ENCODE data around the gene PNPLA8.
"Not testable (repeated sequence)": the region's sequence is repeated elsewhere in the genome, so short reads cannot be mapped to it uniquely, and the experiment has no call there.

Gene PNPLA8, protein sequence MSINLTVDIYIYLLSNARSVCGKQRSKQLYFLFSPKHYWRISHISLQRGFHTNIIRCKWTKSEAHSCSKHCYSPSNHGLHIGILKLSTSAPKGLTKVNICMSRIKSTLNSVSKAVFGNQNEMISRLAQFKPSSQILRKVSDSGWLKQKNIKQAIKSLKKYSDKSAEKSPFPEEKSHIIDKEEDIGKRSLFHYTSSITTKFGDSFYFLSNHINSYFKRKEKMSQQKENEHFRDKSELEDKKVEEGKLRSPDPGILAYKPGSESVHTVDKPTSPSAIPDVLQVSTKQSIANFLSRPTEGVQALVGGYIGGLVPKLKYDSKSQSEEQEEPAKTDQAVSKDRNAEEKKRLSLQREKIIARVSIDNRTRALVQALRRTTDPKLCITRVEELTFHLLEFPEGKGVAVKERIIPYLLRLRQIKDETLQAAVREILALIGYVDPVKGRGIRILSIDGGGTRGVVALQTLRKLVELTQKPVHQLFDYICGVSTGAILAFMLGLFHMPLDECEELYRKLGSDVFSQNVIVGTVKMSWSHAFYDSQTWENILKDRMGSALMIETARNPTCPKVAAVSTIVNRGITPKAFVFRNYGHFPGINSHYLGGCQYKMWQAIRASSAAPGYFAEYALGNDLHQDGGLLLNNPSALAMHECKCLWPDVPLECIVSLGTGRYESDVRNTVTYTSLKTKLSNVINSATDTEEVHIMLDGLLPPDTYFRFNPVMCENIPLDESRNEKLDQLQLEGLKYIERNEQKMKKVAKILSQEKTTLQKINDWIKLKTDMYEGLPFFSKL

DNA sequence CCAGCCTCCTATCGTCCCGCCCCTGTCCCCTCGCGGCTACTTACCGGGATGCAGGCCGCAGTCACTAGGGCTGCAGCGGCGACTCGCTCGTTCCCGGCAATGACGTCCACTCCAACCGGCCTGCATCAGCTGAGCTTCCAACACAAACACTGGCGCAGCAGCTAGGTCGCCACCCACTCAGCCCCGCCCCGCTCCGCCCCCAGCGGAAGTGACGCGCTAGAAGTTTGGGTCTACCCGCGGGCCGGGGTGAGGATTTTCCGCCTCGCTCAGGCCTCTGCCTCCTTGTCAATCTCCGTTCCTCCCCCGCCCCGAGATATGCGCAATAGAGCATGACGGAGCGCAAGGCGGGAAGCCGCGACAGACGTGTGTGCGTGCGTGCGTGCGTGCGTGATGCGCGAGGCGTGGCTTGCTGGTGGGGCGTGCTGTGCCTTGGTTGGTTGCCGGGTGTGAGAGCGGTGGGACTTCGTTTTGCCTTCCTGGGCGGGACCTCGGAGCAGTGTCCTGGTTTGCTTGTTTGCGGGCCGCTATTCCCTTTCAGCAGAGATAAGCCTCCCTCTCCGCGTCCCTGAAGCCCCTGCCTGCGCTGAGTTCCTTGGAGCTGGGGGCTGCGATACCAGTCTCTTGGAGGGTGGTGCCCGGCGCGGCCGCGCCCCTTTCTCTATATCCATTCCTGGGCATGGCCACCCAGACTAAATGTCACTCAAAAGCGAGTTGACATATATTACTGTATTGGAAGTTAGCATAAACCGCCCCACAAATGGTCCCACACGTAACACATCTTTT lies at the start of gene PNPLA8:
PNPLA8 (minus strand) TSS at position 151 of the 783 bp plus-strand sequence. CDS start 10,644 bp downstream, outside the sequence.
- peak; percentile 99 for DNase-seq

DNA sequence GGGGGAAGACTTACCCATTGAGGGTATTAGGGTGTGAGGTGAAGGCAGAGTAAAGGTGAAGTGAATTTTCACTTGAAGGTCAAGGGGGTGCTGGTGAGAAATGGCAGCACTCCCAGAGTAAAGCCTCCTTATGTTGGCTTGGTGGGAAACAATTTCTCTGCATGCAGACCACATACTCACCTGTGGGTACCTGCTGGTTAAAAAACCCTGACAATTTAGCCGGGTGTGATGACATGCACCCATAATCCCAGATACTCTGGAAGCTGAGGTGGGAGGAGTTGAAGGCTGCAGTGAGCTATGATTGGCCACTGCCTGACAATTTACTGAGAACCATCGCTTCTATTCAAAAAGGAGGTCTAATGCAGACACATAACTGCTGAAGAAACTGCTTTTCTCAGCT lies 49.2 kb upstream of the PNPLA8 start:
- no peak for DNase-seq

DNA sequence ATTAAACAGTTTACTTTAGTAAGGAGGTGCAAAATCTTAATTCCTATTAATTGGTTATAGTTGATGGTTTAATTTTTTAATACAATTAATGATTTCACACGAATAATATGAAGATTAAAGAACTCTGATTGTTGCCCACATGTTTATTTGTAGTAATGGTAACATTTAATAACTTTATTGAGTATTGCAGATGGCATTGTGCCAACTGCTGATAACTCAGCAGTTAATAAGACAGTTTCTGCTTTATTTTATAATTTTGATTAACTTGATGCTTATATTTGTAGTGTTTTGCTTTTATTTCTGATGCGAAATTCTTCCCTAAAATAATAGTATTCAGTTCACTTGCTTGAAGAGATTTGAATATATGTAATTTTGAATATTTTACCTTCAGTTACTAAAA lies 46.5 kb upstream of the PNPLA8 start:
- no peak for DNase-seq

DNA sequence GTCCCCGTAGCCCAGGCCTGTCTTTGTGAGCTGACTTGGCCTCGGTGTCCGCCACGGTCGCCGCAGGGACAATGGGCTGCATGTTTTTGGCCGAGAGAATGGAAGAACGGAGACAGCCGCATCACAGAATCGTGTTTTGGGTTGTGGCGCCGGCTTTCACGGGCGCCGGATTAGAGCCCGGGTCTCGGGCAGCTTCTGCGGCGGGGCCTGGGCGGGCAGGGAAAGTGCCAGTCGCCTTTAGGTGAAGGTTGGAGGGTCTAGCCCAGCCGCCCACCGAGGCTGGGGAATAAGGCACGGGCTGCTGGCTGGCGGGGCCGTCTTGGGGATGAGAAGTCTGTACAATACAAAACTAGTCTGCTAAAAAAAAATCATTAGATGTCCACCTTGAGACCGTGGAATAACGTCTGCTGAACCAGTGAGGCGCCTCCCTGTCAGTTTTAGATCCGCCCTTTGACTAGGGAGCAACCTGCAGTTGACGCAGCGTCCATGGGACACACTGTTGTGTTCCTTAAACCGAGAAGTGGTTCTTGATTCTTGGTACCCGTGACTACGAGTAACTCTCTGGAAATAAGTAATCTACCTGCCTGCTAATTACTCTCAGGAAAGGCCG lies 44.3 kb upstream of the PNPLA8 start:
- DNase-seq = peak; percentile 60

DNA sequence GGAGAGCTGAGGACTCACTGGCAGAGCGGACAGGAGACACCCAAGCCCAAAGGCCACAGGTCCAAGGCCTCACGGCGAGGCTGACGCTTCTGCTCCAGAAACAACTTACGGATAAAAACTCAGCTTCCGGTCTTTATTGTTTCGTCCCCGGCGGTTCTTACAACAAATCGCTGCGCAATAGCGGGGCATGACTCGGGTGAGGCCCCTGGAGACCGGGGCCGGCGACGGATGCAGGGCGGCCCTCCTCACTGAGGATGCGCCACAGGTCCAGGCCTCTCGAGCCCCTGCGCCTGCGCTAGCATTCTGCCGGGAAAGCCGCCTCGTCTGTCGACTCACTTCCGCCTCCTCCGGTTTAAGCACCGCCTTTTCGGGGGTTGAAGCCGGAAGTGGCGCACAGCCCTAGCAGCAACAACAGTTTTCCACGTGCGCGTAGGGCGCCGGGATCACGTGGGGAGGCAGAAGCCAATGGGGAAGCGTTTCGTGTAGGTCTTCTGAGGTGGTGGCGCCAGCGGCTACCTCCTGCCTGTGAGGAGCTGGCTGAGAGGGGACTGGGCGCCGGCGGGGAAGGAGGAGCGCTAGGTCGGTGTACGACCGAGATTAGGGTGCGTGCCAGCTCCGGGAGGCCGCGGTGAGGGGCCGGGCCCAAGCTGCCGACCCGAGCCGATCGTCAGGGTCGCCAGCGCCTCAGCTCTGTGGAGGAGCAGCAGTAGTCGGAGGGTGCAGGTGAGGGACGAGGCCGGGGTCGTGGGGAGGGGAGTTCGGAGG lies 43.6 kb upstream of the PNPLA8 start, which contains the start of the genes DNAJB9 and THAP5:
DNAJB9 (plus strand) TSS at position 494 of the 765 bp plus-strand sequence. CDS start 1,853 bp downstream, outside the sequence.
THAP5 (minus strand) TSS at position 326 of the 765 bp plus-strand sequence; CDS start at position 189, 137 bp downstream.
- peak; percentile 99 for DNase-seq

DNA sequence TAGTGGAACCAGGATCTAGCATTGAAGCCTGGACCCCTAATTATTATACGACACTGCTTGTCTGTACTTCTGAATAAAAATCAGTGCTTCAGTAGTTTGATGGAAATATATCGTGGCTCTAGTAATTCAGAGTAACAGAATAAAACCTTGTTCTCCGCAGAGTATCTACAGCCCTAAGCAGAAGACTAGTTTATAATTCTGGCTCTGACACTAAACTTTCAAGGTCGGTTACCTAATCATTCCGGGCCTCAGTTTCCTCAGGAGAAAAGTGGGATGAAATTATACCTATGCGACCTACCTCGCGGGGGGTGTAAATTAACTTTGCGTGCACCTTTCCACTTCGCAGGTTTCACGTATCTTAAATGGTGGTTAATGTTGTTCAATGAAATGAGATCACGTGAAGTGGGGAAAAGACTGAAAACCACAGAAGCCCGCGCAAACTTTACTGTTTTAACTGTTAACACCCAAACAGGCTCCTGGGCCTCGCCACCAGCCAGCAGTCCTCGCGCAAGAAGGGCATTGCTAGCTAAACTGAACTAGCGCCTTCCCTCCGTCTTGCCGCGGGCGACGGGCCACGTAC lies 43.0 kb upstream of the PNPLA8 start:
- no peak for DNase-seq

DNA sequence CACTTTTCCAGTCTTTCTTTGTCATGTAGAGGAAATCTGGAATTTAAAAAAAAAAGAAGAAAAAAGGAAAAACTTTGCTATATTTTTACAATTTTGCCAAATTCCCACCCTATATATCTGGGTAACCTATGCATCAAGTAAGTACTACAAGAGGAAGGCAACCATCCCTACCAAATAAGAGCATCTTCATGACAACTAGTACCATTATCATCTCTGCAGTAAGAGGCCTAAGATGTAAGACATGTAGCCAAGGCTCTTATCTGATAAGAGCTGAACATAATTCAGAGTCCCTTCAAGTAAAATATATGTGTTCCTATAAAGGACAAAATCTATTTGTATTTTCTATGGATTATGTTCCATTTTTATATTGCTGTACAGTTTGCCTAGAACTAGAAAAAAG lies 40.1 kb upstream of the PNPLA8 start:
- DNase-seq = no peak

DNA sequence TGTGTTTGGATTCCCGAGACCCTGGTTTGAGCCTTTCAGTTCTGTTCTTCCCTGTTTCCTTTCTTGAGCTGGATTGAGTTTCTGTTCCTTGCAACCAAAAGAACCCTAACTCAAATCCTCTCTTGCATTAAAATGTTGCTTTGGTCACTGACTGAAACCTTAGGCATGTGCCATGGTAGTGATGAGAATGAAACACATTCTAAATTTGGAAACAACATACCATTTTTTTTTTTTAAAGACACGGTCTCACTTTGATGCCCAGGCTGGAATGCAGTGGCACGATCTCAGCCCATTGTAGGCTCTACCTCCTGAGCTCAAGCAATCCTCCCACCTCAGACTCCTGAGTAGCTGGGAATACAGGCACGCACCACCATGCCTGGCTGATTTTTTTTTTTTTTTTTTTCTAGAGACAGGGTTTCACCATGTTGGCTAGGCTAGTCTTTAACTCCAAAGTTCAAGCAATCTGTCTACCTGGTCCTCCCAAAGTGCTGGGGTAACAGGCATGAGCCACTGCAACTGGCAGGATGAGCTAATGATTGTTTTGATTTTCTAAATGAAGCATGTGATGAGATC lies 35.2 kb upstream of the PNPLA8 start:
- no peak for DNase-seq

DNA sequence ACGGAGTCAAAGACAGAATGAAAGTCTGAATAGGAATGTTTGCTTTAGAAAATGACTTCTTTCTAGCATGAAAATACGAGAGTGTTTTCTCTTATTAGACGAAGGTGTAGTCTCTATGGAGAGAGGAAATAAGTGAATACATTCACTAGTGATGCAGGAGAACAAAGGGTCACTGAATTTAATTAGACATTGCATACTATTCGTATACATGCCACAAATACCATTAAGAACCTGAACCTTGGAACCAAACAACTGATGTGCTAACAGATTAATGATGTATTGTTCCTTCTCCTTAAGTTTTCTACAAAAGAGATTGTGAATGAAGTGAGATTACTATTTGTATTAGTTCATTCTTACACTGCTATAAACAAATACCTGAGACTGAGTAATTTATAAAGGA lies 33.3 kb upstream of the PNPLA8 start:
- no peak for DNase-seq

DNA sequence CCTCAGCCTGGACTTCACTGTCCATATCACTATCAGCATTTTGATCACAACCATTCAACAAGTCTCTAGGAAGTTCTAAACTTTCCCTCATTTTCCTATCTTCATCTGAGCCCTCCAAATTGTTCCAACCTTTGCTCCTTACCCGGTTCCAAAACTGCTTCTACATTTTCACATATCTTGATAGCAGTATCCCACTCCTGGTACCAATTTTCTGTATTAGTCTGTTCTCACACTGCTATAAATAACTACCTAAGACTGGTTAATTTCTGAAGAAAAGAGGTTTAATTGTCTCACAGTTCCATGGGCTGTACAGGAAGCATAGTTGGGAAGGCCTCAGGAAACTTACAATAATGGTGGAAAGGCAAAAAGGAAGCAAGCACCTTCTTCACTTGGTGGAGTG lies 31.7 kb upstream of the PNPLA8 start:
- DNase-seq = no peak

DNA sequence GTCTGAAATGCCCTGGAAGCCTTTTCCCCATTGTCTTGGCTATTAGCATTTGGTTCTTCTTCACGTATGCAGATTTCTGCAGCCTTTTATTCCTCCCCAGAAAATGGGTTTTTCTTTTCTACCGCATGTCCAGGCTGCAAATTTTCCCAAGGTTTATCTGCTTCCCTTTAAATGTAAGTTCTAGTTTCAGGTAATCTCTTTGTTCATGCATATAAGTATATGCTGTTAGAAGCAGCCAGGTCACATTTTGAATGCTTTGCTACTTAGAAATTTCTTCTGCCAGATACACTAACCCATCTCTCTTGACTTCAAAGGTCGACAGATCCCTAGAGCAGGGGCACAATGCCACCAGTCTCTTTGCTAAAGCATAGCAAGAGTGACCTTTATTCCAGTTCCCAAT lies 31.3 kb upstream of the PNPLA8 start:
- DNase-seq = no peak

DNA sequence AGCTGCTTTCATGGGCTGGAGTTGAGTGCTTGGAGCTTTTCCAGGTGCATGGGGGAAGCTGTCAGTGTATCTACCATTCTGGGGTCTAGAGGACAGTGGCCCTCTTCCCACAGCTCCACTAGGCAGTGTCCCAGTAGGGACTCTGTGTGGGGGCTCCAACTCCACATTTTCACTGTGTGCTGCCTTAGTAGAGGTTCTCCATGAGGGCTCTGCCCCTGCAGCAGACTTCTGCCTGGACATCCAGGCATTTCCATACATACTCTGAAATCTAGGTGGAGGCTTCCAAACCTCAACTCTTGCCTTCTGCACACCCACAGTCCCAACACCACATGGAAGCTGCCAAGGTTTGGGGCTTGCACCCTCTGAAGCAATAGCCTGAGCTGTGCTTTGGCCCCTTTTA lies 30.7 kb upstream of the PNPLA8 start:
- not testable (repeated sequence) for DNase-seq

DNA sequence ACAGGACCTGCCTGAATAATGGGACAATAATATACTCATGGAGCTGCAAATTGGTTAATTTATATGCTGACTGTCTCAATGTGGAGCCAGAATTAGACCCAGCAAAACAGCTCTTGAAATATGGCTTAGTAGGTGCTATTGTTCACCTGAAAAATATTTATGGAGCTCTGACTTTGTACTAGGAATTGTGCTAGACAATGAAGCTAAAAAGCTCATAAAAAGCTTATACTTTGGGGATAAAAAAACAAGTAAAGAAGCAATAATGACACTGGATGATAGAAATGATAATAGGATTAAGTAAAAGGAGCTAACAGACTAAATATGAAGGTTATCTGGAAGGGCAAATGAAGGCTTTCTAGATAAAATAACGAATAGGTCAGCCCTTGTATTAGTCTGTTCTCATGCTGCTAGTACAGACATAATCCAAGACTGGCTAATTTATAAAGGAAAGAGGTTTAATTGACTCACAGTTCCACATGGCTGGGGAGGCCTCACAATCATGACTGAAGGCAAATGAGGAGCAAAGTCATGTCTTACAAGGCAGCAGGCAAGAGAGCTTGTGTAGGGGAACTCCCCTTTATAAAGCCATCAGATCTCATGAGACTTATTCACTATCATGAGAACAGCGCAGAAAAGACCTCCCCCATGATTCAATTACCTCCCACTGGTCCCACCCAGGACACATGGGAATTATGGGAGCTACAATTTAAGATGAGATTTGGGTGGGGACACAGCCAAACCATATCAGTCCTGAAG lies 22.4 kb upstream of the PNPLA8 start:
- not testable (repeated sequence) for DNase-seq

DNA sequence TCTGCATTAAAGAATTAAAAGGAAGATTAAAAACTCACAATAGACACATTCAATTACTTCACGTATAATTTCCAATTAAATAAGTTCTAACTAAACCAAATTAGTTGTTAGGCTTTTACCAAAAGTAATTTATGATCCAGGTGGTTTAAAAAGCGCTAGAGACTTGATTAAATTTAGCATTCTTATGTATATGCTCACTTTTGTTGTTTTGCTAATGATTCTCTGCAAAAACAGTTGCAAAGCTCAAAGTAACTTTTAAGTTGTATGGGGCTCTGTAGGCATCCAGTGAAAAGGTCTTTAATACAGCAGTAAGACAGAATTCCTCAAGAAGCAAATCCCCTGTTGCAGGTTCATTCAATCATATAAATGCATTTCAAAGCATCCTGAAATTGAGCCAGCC lies 15.5 kb upstream of the PNPLA8 start:
- no peak for DNase-seq

DNA sequence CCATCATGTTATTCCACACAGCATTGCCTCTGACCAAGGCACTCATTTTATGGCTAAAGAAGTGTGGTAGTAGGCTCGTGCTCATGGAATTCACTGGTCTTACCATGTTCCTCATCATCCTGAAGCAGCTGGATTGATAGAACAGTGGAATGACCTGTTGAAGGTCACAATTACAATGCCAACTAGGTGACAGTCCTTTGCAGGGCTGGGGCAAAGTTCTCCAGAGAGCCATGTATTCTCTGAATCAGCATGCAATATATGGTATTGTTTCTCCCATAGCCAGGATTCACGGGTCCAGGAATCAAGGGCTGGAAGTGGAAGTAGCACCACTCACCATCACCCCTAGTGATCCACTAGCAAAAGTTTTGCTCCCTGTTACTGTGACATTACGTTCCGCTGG lies 12.8 kb upstream of the PNPLA8 start:
- DNase-seq = not testable (repeated sequence)

DNA sequence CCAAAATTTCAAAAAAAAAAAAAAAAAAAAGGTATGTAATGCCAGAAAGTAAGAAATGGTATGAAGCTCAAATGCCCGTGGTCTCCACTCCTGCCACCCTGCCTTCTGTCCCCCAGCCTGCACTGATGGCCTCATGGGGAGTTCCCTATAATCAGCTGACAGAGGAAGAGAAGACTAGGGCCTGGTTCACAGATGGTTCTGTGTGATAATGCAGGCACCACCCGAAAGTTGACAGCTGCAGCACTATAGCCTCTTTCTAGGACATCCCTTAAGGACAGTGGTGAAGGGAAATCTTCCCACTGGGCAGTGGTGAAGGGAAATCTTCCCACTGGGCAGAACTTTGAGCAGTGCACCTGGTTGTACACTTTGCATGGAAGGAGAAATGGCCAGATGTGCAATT lies 12.3 kb upstream of the PNPLA8 start:
- not testable (repeated sequence) for DNase-seq

DNA sequence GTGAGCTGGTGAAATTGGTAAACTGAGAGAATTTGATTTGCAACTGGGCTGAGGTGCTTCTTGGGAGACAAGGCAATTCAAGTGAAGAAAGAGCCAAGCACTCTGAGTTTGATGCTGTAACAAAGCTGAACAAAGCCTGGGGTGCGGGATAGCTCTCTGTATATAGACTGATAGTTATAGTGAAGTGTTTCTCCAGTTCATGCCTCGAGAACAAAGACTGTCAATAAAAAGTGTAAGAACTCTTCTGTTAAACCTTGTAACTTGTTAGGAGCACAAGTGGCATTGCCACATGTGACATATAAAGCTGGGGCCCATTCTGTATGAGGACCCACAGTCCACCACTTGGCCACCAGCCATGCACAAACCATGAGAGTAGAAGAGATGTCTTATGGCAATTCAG lies 11.3 kb upstream of the PNPLA8 start:
- no peak for DNase-seq

DNA sequence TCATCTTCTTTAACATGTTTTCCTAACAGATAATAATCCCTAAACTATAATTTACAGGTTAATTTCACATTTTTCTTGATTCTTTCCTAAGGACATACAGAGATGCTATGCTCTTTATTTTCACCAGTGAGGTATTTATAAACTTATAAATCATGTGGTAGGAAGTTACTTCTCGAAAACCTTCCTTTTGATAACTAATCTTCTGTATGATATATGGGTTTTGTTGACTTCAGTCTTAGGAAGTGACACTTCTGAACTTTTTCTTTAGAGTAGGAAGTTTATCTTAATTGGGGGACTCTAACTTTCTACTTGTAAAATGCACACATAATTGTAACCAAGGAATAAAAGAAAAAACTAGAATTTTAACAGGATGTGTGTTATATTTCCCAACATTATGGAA lies 9.8 kb upstream of the PNPLA8 start:
- DNase-seq = no peak

DNA sequence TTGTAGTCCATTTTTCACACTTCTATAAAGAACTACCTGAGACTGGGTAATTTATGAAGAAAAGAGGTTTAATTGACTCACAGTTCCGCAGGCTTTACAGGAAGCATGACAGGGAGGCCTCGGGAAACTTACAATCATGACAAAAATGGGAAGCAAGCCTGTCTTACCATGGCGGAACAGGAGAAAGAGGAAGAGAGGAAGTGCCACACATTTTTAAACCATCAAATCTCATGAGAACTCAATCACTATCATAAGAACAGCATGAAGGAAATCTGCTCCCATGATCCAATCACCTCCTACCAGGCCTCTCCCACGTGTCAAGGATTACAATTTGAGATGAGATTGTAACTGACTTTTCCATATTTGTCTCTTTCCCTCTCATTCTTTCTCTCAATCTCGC lies 9.3 kb upstream of the PNPLA8 start:
- DNase-seq = no peak

DNA sequence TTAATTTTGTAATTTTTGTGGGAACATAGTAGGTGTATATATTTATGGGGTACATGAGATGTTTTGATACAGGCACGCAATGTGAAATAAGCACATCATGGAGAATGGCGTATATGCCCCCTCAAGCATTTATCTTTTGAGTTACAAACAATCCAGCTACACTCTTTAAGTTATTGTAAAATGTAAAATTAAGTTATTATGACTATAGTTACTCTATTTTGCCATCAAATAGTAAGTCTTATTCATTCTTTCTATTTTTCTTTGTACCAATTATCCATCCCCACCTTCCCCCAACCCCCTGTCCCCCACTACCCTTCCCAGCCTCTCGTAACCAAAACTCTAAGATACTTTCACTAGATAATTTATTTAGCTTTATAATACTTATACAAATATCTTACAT lies 7.8 kb upstream of the PNPLA8 start:
- no peak for DNase-seq

Measured in NCI-H146 (cell line).